Measurements from ENCODE around the gene MICALL2. TPM values are rescaled to one million over a fixed set of nuclear protein-coding genes. Genes with fewer than 3 reads are reported as not detected.

Gene MICALL2
- polyA plus RNA-seq, 1 of the 3 experiments (the other 2 are of a cell fraction): 38.8 TPM

- H3F3A ChIP-seq (replicated peaks; ENCODE audit: insufficient read depth): peaks cover 6% of the 10 kb centered on the region
- H3K9ac ChIP-seq: no peak overlapping the region
- H3K4me3 ChIP-seq (ENCODE audit: low read depth in 2 of 2, low read length in 1 of 2): no peak overlapping the region
- POLR2A ChIA-PET: no interaction called here
- WGBS (ENCODE audit: low lambda C conversion rate): 90% methylated on average over 11 of the region's 26 CpGs
- no peak overlapping the region for H2AFZ ChIP-seq (ENCODE audit: low read depth)
- no peaks in the 10 kb centered on the region for H3K9me3 ChIP-seq
- no peak for TF ChIP-seq EP300 (IDR thresholded peaks at IDR 0.05; ENCODE audit: borderline replicate concordance in 1 of 2, low read depth in 1 of 2, low read length in 1 of 2)
- no peak for TF ChIP-seq MXI1 (IDR thresholded peaks at IDR 0.05; ENCODE audit: low read depth, low read length)
- no peak for TF ChIP-seq TCF12 (IDR thresholded peaks at IDR 0.05)
- TF ChIP-seq RXRA (IDR thresholded peaks at IDR 0.05; ENCODE audit: borderline replicate concordance, low read depth): no peak
- no peak for TF ChIP-seq USF1 (IDR thresholded peaks at IDR 0.05; ENCODE audit: borderline replicate concordance, low read depth)
- H3K27ac ChIP-seq (ENCODE audit: low read depth in 2 of 2, low read length in 1 of 2): no peak overlapping the region
- no peaks in the 10 kb centered on the region for H3K27me3 ChIP-seq (ENCODE audit: insufficient read depth)
- H4K20me1 ChIP-seq (ENCODE audit: insufficient read depth): peaks cover 78% of the 10 kb centered on the region
- peaks cover 81% of the 10 kb centered on the region for H3K79me2 ChIP-seq (ENCODE audit: insufficient read depth)
- H3K4me2 ChIP-seq: no peak overlapping the region
- H3K9me2 ChIP-seq: no peaks in the 10 kb centered on the region
- CTCF ChIA-PET: interaction anchor here (0.7 to 4.8 kb wide), 4 partner anchors 18 to 261 kb away, joined by 3 to 36 read pairs (median 12); no protein-coding TSS in a partner anchor
- H3K4me1 ChIP-seq (ENCODE audit: control insufficient read depth in 1 of 2, insufficient read depth in 2 of 2, low read depth in 1 of 2, low read length in 1 of 2): peaks cover 13 to 20% of the 10 kb centered on the region in 2 experiments; a peak in 3 of 4 replicates
- DNase-seq: no peak
- H3K36me3 ChIP-seq (replicated peaks in 1 of 2; ENCODE audit: control insufficient read depth in 1 of 2, insufficient read depth in 2 of 2, low read length in 1 of 2): peaks cover 0 to 6% of the 10 kb centered on the region in 2 experiments
Observed at GRCh38 chr7:1455241-1455939, 3.9 kb downstream of the MICALL2 start.

GRCh38 chr7:1454542-1454941 is 4.7 kb downstream of the MICALL2 start:
- DNase-seq: no peak
- H3K9me3 ChIP-seq: no peaks in the 10 kb centered on the region
- H3K9ac ChIP-seq: no peak overlapping the region
- ChIA-PET CTCF (interaction anchor here (1.5 to 4.8 kb wide), 3 partner anchors 19 to 41 kb away, joined by 3 to 36 read pairs (median 21); no protein-coding TSS in a partner anchor), POLR2A (interaction anchor here (0.6 kb wide), 1 partner anchor 45 kb away, joined by 3 read pairs; no protein-coding TSS in a partner anchor)
- H3K4me3 ChIP-seq (ENCODE audit: low read depth in 2 of 2, low read length in 1 of 2): no peak overlapping the region
- no peaks in the 10 kb centered on the region for H3K27me3 ChIP-seq (ENCODE audit: insufficient read depth)
- H2AFZ ChIP-seq (ENCODE audit: low read depth): no peak overlapping the region
- H3K9me2 ChIP-seq: no peaks in the 10 kb centered on the region
- peaks cover 82% of the 10 kb centered on the region for H4K20me1 ChIP-seq (ENCODE audit: insufficient read depth)
- no peak overlapping the region for H3K4me2 ChIP-seq
- peaks cover 81% of the 10 kb centered on the region for H3K79me2 ChIP-seq (ENCODE audit: insufficient read depth)
- WGBS (ENCODE audit: low lambda C conversion rate): 85% methylated on average over 7 of the region's 14 CpGs
- H3K36me3 ChIP-seq (replicated peaks in 1 of 2; ENCODE audit: control insufficient read depth in 1 of 2, insufficient read depth in 2 of 2, low read length in 1 of 2): peaks cover 3 to 6% of the 10 kb centered on the region in 2 experiments
- TF ChIP-seq RAD21 (IDR thresholded peaks at IDR 0.05; ENCODE audit: low read length) (no peak), GABPA (IDR thresholded peaks at IDR 0.05; ENCODE audit: low read depth) (no peak), RFX5 (IDR thresholded peaks at IDR 0.05; ENCODE audit: low read length) (no peak), PBX3 (IDR thresholded peaks at IDR 0.05) (no peak), MEF2A (IDR thresholded peaks at IDR 0.05; ENCODE audit: borderline replicate concordance, low read depth) (no peak), TEAD4 (IDR thresholded peaks at IDR 0.05; ENCODE audit: borderline replicate concordance, insufficient read depth) (no peak), GATA2 (CRISPR knock-in tag; IDR thresholded peaks at IDR 0.05) (no peak), FOXJ3 (CRISPR knock-in tag; IDR thresholded peaks at IDR 0.05) (no peak), CHD2 (IDR thresholded peaks at IDR 0.05; ENCODE audit: low read length, partially characterized antibody) (no peak), FOXM1 (IDR thresholded peaks at IDR 0.05; ENCODE audit: low read depth) (no peak), REST (IDR thresholded peaks at IDR 0.05; ENCODE audit: low read depth, low read length) (no peak), EZH2phosphoT487 (IDR thresholded peaks at IDR 0.05; ENCODE audit: borderline replicate concordance, low read depth) (no peak), POLR2AphosphoS5 (IDR thresholded peaks at IDR 0.05; ENCODE audit: low read depth, low read length) (no peak), USF2 (IDR thresholded peaks at IDR 0.05; ENCODE audit: borderline replicate concordance, low read depth, low read length) (no peak), TCF12 (IDR thresholded peaks at IDR 0.05) (no peak)
- peaks cover 7 to 14% of the 10 kb centered on the region in 2 experiments; a peak in 2 of 4 replicates for H3K4me1 ChIP-seq (ENCODE audit: control insufficient read depth in 1 of 2, insufficient read depth in 2 of 2, low read depth in 1 of 2, low read length in 1 of 2)
- no peaks in the 10 kb centered on the region for H3F3A ChIP-seq (replicated peaks; ENCODE audit: insufficient read depth)
- no peak overlapping the region for H3K27ac ChIP-seq (ENCODE audit: low read depth in 2 of 2, low read length in 1 of 2)

Data from SK-N-SH (cell line).